HG02884 (cell line): ENCODE measurements around the gene REST.
A peak's percentile ranks its signal among the peaks of the same experiment; 100 is the strongest.

ENCODE experiments used
- ATAC-seq: cut with Tn5 transposase; IDR thresholded peaks from one replicate; pipeline ENCODE4 v1.9.1; 2021; ENCODE audit warnings: mild to moderate bottlenecking, moderate library complexity; ENCODE audit not compliant: unreplicated experiment

The REST gene

DNA sequence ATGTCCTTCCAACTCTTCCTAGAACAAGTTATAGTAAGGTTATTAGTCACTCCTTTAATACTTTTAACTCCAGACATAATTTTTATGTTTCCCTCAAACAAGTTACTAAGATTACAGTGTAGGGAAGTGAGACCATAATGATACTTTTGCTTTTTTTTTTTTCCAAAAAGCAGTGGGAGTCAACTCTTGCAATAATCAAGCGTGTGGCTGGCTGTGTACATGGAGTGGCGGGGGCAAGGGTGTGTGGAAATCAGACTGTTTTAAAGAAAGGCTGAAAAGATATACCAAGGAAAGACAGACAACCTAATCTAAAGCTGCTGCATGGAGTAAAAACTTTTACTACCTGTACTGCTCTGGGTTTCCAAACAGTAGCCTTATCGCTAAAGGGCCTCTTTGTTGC is 65.6 kb downstream of the REST start:
- no peak for ATAC-seq

DNA sequence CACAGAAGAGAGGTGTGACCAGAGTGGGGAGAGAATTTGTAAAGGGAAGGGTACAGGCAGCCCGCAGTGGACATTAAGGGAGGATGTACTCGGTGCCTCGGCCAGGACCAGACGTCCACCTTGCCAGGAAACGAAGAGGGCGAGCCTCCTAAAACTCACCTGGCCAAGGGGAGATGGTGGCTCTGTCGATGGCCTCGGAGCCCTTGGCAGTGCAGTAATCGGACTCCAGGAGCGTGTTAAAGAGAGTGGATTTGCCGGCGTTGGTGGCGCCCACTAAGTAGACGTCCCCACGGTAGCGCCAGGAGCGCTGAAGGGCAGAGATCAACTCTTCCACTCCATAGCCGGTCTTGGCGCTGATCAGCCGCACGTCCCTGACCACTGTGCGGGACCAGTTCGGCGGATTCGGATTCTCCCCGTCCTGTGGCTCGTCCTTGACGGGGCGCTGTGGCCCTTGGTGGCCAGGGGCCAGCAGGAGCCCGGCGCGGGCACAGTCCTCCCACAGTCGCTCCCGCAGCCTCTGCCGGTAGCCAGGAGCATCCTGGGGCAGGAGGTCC is 68.7 kb downstream of the REST start:
- ATAC-seq, result no peak

DNA sequence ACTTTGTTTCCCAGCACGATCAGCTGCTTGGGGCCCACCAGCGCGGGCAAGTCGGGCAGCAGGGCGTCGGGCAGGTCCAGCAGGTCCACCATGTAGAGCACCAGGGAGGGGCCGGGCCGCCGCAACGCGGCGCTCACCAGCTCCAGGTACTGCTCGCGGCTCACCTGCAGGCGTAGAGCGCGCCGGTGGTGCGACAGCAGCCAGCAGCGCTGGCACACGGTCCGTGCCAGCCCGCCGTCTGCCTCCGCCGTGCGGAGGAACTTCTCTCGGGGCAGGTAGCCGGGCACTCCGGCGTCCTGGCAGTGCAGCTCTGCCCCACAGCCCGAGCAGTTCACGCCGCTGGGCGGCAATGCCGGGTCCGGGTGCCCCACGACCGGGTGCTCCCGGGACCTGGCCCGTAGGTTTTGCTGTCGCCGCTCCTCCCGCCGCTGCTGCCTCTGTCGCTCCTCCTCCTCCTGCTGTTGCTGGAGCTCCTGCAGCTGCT is 69.2 kb downstream of the REST start:
- ATAC-seq, result peak; percentile 18

DNA sequence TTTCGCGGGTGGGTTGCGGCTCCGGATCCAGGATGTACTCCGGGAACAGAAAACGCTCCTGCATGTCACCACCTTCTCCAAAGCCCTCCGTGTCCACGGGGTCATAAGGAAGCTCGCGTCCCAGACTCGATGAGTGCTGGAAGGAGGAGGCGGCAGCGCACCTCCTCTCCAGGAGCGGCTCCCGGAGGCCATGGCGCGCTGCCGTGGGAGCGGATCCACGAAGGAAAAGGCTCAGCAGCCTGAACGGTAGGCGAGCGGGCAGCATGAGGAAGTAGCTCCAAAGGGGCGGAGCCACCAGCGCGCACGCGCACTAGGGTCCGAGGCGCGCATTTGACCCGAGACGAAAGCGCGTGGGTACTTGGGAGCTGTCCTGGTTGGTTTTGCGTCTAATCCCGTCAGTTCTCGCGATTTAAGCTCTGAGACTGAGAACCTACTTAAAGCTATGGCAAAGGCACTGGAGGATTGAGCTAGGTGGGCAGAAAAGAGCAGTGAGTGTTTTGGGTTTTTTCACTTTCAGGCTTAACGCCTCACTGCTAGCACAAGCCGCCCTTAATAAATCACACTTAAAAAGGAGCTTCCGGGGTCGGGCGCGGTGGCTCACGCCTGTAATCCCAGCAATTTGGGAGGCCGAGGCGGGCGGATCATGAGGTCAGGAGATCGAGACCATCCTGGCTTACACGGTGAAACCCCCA is 69.8 kb downstream of the REST start, which contains the start of gene NOA1:
TSS of gene NOA1 (minus strand) at position 286 of the 692 bp plus-strand sequence. CDS start at position 265, 21 bp downstream.
- peak; percentile 76 for ATAC-seq

DNA sequence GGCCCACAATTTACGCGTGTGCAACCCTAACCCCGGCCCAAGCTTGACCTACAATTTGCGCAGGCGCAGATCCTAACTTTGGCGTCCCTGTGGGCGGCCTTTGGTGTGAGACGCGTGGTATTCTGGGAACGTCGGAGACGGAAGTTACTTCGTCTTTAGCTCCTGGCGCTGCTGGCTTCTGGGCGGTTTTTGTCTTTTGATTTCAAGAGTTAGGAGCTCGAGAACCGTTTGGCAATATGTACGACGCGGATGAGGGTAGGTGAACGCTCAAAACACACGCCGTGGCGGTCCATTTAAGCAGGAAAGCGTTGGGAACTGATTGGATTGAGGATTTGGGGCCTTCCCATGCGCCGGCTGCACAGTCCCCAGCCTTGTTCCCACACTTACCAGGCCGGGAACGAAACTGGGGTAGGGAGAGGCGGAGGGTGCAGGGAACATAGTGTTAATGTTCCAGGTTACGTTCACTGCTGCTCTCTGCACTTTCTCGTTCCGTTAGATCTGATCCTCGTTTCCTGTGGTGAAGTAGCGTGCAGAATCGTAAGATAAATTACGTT is 71.1 kb downstream of the REST start, which contains the start of gene POLR2B:
TSS of gene POLR2B (plus strand) at position 147 of the 554 bp plus-strand sequence. CDS start at position 237, 90 bp downstream.
- peak; percentile 41 for ATAC-seq

DNA sequence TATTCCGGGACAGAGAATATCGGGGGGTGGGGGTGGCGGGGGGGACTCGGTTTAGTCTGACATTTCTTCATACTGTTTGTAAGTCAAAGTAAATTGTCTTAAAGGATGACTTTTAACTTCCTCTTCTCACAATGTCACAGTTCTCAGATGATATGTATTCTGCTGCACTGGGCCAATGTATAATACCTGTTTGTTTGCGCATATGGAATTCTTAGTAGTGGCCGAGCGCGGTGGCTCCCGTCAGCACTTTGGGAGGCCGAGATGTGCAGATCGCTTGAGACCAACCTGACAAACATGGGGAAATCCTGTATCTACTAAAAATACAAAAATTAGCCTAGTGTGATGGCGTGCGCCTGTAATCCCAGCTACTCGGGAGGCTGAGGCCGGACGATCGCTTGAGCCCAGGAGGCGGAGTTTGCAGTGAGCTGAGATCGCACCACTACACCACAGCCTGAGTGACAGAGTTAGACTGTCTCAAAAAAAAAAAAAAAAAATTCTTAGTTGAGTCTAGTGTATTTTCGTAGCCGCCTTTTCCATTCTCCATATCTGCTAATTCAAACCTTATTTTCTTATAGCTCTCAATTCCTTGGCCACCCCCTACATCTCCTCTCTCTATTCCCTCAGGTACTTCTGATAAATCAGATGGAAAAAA is 71.8 kb downstream of the REST start:
- ATAC-seq, result no peak

DNA sequence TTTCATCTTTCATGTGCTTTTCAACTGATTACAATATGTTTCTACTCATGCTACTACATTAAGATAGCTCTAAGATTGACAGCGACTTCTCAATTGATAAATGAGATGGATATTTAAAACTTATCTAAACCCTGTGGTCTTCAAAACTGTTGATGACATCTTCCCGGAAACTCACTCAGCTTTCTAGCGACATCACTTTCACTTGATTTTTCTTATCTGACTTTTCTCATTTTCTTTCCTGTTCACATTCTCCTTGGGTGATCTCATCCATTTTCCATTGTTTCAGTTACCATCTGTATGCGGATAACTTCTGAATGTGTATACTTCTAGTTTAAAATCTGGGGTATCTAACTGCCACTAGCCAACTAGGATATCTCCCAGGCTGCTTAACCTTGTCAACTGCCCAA is 74.1 kb downstream of the REST start:
- no peak for ATAC-seq

DNA sequence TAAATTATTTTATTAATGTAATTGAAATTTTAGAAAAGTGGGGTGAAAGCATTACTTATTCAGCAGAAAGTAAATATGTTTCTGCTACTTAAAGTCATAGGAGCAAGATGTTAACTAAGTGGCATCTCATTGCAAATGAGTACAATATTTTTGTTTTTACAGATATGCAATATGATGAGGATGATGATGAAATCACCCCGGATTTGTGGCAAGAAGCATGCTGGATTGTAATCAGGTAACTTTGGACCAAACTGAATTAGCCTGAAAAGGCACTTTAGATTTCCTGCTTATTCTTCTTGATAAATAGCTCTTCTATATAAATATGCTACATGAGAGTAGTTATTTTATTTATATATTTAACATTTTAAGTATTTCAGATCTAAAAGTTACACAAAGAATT is 78.5 kb downstream of the REST start:
- ATAC-seq, result no peak

DNA sequence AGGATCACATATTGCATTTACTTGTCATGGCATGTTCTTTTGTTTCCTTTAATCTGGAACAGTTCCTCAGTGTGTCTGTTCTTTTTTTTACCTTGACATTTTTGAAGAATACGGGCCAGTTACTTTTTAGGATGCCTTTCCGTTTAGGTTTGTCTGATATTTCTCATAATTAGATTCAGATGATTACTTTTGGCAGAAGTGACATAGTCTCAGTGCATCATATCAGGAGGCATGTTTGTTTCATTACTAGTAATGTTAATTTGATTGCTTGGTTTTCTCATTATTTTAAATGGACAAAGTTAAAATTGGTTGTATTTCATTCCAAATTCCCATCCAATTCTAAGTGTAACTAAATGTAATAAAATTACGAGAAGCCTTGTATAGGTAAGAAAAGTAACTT is 79.3 kb downstream of the REST start:
- ATAC-seq, result no peak

DNA sequence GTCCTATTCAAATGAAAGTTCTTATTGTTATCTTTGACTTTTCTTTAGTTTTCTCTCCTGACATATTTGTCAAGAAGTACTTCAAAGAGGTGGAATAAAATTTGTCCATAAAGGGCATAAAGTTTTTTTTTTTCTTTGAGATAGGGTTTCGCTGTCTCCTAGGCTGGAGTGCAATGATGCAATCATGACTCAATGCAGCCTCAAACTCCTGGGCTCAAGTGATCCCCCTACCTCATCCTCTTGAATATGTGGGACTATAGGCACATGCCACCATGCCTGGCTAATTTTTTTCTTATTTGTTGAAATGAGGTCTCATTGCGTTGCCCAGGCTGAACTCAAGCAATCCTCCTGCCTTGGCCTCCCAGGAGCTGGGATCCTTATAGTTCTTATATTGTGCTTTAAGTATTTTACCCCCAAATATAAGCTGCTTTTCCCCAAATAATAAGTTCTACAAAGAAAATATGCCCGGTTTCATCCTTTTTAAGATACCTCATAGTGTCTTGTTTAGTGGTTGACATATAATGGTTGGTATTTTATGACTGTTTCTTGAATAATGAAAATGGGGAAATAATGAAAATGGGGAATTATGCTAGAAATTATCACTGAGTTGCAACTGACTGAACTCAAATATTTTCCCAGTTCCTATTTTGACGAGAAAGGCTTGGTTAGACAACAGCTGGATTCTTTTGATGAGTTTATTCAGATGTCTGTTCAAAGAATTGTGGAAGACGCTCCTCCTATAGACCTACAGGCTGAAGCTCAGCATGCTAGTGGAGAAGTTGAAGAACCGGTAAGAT is 82.6 kb downstream of the REST start:
- ATAC-seq, result no peak

DNA sequence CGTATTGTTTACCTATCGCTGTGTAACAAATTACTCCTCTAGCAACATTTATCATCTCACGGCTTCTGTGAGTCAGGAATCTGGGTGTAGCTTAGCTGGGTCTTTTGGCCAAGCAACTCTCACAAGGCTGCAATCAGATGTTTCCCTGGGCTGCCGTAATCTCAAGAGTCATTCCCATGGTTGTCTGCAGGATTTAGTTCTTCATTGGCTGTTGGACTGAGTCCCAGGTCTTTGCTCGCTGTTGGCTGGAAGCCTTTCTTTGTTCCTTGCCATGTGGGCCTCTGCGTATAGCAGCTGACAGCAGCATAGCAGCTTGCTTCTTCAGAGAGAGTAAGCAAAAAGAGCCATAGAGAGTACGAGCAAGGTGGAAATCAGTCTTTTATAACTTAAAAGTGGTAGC is 87.8 kb downstream of the REST start:
- ATAC-seq, result no peak

DNA sequence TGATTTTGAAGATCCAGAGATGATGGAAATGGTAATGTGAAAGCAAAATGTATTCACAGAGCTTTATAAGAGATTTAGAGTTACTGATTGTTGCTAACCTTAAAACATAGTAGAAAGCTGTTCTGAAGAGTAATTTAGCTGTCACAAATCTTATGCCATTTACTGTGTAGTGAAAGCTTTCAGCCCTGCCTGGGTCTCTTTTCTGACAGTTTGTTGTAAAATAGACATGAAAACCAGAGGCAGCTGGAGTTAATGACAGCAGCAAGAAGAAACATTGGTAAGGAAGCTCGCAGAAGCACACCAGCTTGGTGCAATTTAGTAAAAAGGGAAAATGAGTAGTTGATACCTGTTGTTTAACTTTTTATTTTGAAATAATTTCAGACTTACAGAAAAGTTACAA is 92.1 kb downstream of the REST start:
- ATAC-seq, result no peak

DNA sequence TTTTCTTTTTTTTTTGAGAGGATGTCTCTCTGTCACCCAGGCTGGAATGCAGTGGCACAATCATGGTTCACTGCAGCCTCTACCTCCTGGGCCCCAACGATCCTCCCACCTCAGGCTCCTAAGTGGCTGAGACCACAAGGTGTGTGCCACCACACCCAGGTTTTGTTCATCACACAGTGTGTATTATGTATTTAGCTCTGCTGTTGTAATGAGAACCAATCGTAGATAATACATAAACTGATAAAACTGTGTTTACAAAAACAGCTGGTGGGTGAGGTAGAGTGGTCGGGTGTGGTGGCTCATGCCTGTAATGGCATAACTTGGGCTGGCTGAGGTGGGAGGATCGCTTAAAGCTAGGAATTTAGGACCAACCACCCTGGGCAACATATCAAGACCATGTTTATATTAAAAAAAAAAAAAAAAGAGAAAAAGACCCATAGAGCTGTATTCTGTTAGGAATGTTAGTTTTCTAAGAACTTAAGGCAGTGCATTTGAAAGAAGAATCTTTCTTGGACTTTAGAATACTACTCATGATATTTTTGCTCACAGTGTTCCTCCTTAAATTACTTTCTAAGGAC is 105.9 kb downstream of the REST start:
- no peak for ATAC-seq
